Measurements from ENCODE around the gene SLC34A2. TPM values are rescaled to one million over a fixed set of nuclear protein-coding genes. Genes with fewer than 3 reads are reported as not detected.
"Not testable (repeated sequence)": the region's sequence is repeated elsewhere in the genome, so short reads cannot be mapped to it uniquely, and the experiment has no call there.

SLC34A2 gene, protein sequence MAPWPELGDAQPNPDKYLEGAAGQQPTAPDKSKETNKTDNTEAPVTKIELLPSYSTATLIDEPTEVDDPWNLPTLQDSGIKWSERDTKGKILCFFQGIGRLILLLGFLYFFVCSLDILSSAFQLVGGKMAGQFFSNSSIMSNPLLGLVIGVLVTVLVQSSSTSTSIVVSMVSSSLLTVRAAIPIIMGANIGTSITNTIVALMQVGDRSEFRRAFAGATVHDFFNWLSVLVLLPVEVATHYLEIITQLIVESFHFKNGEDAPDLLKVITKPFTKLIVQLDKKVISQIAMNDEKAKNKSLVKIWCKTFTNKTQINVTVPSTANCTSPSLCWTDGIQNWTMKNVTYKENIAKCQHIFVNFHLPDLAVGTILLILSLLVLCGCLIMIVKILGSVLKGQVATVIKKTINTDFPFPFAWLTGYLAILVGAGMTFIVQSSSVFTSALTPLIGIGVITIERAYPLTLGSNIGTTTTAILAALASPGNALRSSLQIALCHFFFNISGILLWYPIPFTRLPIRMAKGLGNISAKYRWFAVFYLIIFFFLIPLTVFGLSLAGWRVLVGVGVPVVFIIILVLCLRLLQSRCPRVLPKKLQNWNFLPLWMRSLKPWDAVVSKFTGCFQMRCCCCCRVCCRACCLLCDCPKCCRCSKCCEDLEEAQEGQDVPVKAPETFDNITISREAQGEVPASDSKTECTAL
- not detected for polyA plus RNA-seq (2012; ENCODE audit: low read depth, missing spikeins)

DNA sequence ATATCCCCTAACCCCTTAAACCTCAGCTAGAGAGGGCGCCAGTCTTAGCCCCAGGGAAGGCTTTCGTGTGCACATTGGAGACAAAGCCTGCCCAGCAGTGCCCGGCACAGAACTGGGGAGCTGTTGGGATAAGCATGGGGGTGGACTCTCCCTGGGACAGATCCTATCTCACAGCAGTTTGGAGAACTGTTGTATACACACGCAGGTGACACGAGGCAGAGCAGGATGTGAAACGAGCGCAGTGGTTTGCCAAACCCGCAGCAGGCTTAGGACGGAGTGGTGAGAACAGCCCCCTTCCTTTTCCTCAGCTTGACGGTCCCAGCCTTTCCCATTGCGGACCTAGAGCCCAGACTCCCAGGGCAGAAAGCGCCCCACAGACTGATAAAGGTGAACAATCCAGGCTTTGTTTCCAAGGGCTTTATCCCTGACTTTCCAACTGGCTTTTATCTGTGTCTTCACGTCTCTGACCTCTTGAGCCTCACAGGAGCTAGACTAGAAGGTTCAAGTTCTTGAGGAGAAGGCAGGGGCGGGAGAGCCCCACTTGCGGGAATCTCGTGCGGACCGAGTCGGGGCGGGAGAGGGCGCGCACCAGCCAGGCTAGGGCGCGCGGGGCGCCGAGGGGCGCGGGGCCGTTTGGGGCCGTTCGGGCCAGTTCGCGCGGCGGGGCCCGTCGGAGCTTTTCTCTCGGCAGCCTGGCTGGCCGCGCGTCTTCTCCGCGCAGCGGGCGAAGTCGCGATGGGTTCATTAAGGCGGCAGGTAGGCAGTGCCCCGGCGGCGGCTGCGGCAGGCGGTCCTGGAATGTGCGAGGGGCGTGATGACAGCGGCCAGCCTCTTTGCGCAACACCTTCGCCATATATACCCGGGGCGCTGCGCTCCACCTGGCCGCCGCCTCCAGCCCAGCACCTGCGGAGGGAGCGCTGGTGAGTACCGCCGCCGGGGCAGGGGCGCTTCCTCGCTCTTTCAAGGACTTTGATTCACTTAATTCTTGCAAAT lies at the start of gene SLC34A2:
TSS of gene SLC34A2 (plus strand) at position 881 of the 993 bp plus-strand sequence. CDS start 6,650 bp downstream, outside the sequence.
- FAIRE-seq = no peak
- TF ChIP-seq POLR2AphosphoS5 (IDR thresholded peaks at IDR 0.05; ENCODE audit: low read depth, low read length) (no peak), POU2F2 (IDR thresholded peaks at IDR 0.05; ENCODE audit: low read depth, low read length) (no peak), TAF1 (IDR thresholded peaks at IDR 0.05; ENCODE audit: low read depth, low read length) (no peak), SPI1 (IDR thresholded peaks at IDR 0.05; ENCODE audit: low read depth, low read length) (no peak)

DNA sequence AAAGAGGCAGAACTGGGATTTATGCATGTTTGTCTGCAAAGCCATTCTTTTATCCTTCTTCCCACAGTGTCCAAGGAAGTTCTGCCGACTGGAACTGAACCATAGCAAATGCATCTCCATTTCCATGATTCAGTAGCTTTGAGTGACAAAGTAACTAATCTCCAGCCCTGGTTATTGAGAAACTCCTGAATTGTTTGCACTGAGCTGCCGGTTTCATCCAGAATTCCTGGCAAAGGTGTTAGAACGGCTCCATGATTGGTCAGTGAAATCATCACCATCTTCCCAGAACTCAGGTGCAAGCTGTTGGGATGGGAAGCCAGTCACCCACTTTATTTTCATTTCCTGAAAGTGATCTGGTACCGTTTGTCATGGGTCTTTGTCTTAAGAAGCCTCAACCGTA lies 47.0 kb upstream of the SLC34A2 start:
- FAIRE-seq (no peak), DNase-seq (ENCODE audit: insufficient read length, low spot score) (no peak)
- TF ChIP-seq POLR2A (IDR thresholded peaks at IDR 0.05; ENCODE audit: low read depth, low read length) (no peak), POU2F2 (IDR thresholded peaks at IDR 0.05; ENCODE audit: low read depth, low read length) (no peak), PAX5 (IDR thresholded peaks at IDR 0.05; ENCODE audit: insufficient read depth, low read length, severe bottlenecking) (no peak), SPI1 (IDR thresholded peaks at IDR 0.05; ENCODE audit: low read depth, low read length) (no peak), POLR2AphosphoS5 (IDR thresholded peaks at IDR 0.05; ENCODE audit: low read depth, low read length) (no peak), TAF1 (IDR thresholded peaks at IDR 0.05; ENCODE audit: low read depth, low read length) (no peak)

More for the DNA sequence above, at the start of gene SLC34A2:
- peak; percentile 17 for DNase-seq (ENCODE audit: insufficient read length, low spot score)

DNA sequence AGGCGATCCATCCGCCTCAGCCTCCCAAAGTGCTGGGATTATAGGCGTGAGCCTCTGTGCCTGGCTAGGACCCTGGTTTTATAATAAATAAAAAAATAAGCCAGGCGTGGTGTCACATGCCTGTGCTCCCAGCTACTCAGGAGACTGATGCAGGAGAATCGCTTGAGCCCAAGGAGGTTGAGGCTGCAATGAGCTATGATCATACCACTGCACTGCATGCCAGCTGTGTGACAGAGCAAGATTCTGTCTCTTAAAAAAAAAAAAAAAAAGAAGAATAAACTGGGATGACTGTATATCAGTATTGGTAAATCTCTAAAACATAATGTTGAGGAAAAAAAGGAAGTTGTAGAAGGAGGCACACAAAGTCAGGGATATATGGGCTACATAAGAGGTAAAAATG lies 45.7 kb upstream of the SLC34A2 start:
- TF ChIP-seq POU2F2 (IDR thresholded peaks at IDR 0.05; ENCODE audit: low read depth, low read length) = no peak
- TF ChIP-seq POLR2A (IDR thresholded peaks at IDR 0.05; ENCODE audit: low read depth, low read length) = no peak
- no peak for TF ChIP-seq POLR2AphosphoS5 (IDR thresholded peaks at IDR 0.05; ENCODE audit: low read depth, low read length)
- TF ChIP-seq SPI1 (IDR thresholded peaks at IDR 0.05; ENCODE audit: low read depth, low read length) = no peak
- TF ChIP-seq PAX5 (IDR thresholded peaks at IDR 0.05; ENCODE audit: insufficient read depth, low read length, severe bottlenecking) = no peak
- TF ChIP-seq TAF1 (IDR thresholded peaks at IDR 0.05; ENCODE audit: low read depth, low read length) = no peak
- DNase-seq (ENCODE audit: insufficient read length, low spot score) (no peak), FAIRE-seq (no peak)

DNA sequence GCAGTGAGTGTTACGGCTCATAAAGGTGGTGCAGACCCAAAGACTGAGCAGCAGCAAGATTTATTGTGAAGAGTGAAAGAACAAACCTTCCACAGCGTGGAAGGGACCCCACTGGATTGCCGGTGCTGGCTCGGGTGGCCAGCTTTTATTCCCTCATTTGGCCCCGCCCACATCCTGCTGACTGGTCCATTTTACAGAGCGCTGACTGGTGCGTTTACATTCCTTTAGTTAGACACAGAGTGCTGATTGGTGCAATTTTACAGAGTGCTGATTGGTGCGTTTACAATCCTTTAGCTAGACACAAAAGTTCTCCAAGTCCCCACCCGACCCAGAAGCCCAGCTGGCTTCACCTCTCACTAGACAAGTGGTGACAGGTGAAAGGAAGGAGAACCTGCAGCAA lies 42.0 kb upstream of the SLC34A2 start:
- FAIRE-seq; DNase-seq (ENCODE audit: insufficient read length, low spot score): not testable (repeated sequence)

DNA sequence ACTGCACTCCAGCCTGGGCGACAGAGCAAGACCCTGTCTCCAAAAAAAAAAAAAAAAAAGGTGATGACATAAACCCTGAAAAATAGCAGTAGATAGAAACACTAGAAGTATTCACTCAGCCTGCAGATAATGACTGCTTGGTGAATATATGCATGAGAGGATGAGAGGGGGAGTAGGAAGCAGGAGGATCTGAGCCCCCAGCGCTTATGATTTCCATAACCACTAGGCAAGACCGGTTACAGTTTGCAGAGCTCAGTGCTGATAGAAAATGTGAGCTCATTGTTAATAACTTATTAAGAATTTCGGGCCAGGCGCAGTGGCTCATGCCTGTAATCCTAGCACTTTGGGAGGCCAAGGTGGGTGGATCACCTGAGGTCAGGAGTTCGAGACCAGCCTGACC lies 40.8 kb upstream of the SLC34A2 start:
- FAIRE-seq (no peak), DNase-seq (ENCODE audit: insufficient read length, low spot score) (no peak)
- TF ChIP-seq TAF1 (IDR thresholded peaks at IDR 0.05; ENCODE audit: low read depth, low read length) (no peak), PAX5 (IDR thresholded peaks at IDR 0.05; ENCODE audit: insufficient read depth, low read length, severe bottlenecking) (no peak), POLR2A (IDR thresholded peaks at IDR 0.05; ENCODE audit: low read depth, low read length) (no peak), SPI1 (IDR thresholded peaks at IDR 0.05; ENCODE audit: low read depth, low read length) (no peak), POLR2AphosphoS5 (IDR thresholded peaks at IDR 0.05; ENCODE audit: low read depth, low read length) (no peak), POU2F2 (IDR thresholded peaks at IDR 0.05; ENCODE audit: low read depth, low read length) (no peak)

DNA sequence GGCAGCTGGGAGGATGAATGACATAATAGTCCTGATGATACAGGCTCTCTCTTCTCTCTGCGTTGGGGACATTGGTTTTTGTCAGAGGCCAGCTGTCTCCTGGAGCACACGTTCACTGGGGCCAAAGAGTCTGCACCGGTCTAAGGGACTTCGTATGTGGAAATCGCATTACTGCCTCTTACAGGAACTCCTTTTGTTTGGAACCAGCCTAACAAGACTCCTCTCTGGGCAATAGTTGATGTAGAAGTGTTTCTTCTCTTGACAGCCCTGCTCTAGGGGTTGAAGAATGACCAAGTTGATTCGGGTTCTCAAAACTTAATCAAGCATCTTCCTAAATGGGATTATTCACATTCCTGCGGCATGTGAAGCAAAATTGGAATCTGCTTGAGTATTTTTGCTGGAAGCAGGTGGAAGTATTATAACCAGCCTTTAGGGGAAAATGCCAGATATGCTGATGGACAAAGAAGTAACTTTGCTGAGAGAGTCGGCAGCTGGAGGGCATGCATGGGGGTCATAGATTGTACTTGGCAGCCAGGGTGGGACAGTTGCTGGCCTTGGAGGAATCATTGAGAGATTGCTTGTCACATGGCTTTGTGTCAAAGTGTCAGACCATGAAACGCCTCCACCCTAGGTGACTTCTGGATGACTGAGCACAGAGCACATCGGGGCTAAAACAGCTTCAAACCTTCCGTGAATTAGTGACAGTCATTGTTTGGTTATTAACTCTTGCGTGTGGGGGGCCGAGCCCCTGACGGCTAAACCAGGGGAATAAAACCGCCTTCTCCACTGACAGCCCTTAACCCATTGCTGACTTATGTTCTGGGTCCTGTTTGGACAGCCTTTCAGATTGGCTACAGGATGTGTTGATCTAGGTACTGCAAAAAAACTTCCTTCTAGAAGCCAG lies 34.4 kb upstream of the SLC34A2 start:
- TF ChIP-seq TAF1 (IDR thresholded peaks at IDR 0.05; ENCODE audit: low read depth, low read length) (no peak), POLR2A (IDR thresholded peaks at IDR 0.05; ENCODE audit: low read depth, low read length) (no peak), SPI1 (IDR thresholded peaks at IDR 0.05; ENCODE audit: low read depth, low read length) (no peak), POLR2AphosphoS5 (IDR thresholded peaks at IDR 0.05; ENCODE audit: low read depth, low read length) (no peak), PAX5 (IDR thresholded peaks at IDR 0.05; ENCODE audit: insufficient read depth, low read length, severe bottlenecking) (no peak)
- DNase-seq (ENCODE audit: insufficient read length, low spot score) (no peak), FAIRE-seq (no peak)

DNA sequence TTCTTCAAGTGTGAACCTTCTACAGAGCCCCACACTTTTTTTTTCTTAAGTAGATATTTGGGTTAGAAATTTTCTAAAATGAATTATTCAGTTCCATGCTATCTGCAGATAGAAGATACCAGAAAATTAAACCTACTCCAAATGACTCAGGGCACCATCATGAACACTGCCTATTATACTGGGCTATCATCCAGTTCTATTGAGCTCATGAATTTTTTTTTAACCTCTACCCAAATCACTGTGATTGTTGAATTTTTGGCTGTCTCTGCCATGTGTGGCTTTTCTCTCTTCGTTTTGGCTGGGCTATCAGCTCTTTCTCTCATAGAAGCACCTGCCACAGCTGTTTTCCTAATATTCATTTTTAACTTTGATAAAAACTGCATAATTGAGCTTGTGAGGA lies 31.0 kb upstream of the SLC34A2 start:
- no peak for FAIRE-seq

DNA sequence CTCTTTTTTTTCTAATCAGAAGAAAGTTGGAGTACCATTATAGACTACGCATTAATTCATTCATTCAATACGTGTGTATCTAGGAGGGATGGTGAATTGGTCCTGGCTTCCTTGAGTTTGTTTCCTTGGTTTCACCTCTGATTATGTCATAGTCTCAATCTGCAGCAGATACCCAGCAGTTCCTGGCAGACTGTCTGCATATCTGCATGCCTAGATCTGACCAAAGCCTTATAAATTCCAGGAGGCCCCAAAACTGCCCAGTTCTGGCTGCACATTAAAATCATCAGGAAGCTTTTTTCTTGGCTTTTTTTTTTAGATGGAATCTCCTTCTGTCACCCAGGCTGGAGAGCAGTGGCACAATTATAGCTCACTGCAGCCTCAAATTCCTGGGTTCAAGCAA lies 27.2 kb upstream of the SLC34A2 start:
- DNase-seq (ENCODE audit: insufficient read length, low spot score) (no peak), FAIRE-seq (no peak)
- no peak for TF ChIP-seq PAX5 (IDR thresholded peaks at IDR 0.05; ENCODE audit: insufficient read depth, low read length, severe bottlenecking)
- TF ChIP-seq POU2F2 (IDR thresholded peaks at IDR 0.05; ENCODE audit: low read depth, low read length) = no peak
- TF ChIP-seq POLR2AphosphoS5 (IDR thresholded peaks at IDR 0.05; ENCODE audit: low read depth, low read length) = no peak
- TF ChIP-seq SPI1 (IDR thresholded peaks at IDR 0.05; ENCODE audit: low read depth, low read length) = no peak
- TF ChIP-seq TAF1 (IDR thresholded peaks at IDR 0.05; ENCODE audit: low read depth, low read length) = no peak
- TF ChIP-seq POLR2A (IDR thresholded peaks at IDR 0.05; ENCODE audit: low read depth, low read length) = no peak

More for the DNA sequence above, 31.0 kb upstream of the SLC34A2 start:
- DNase-seq (ENCODE audit: insufficient read length, low spot score) = no peak
- no peak for TF ChIP-seq SPI1 (IDR thresholded peaks at IDR 0.05; ENCODE audit: low read depth, low read length)
- TF ChIP-seq POLR2A (IDR thresholded peaks at IDR 0.05; ENCODE audit: low read depth, low read length) = no peak
- TF ChIP-seq PAX5 (IDR thresholded peaks at IDR 0.05; ENCODE audit: insufficient read depth, low read length, severe bottlenecking) = no peak
- no peak for TF ChIP-seq TAF1 (IDR thresholded peaks at IDR 0.05; ENCODE audit: low read depth, low read length)
- no peak for TF ChIP-seq POLR2AphosphoS5 (IDR thresholded peaks at IDR 0.05; ENCODE audit: low read depth, low read length)
- TF ChIP-seq POU2F2 (IDR thresholded peaks at IDR 0.05; ENCODE audit: low read depth, low read length) = no peak

All from GM12891 (cell line).